Fibroblast of mammary gland (primary cell): ENCODE results near the gene ZFAND6.

Source experiments
- DNase-seq: peaks from one replicate; pipeline ENCODE4 v3.0.0-alpha.2; 2010; ENCODE audit warnings: low read depth
- H3K4me3 ChIP-seq: 2 replicates; pipeline ENCODE4 v1.5.1; 2011; ENCODE audit warnings: low read depth, mild to moderate bottlenecking, low read length, moderate library complexity; ENCODE audit not compliant: control insufficient read depth
- TF ChIP-seq, protein P1 (sequence below): conservative IDR thresholded peaks from 2 replicates; pipeline ENCODE4 v1.5.1; 2011; ENCODE audit warnings: low read depth, low read length, inconsistent platforms; ENCODE audit not compliant: control insufficient read depth, insufficient read depth

Gene ZFAND6

DNA sequence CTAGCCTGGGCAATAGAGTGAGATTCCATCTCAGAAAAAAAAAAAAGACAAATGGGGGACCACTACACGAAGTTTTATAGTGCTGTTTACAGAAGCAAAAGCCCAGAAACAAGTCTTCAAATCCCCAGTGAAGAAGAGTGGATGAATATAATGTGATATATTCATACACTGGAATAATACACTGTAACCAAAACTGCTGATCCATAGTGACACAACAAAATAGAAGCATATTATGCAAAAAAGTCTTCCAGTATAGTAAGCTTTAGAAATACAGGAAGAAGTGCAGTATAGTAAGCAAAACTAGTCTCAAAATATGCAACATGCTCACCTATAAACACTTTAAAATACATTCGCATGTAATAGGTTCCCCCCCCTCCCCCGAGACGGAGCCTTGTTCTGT is 81.4 kb downstream of the ZFAND6 start:
- no peak overlapping the region for H3K4me3 ChIP-seq
- no peak for DNase-seq

DNA sequence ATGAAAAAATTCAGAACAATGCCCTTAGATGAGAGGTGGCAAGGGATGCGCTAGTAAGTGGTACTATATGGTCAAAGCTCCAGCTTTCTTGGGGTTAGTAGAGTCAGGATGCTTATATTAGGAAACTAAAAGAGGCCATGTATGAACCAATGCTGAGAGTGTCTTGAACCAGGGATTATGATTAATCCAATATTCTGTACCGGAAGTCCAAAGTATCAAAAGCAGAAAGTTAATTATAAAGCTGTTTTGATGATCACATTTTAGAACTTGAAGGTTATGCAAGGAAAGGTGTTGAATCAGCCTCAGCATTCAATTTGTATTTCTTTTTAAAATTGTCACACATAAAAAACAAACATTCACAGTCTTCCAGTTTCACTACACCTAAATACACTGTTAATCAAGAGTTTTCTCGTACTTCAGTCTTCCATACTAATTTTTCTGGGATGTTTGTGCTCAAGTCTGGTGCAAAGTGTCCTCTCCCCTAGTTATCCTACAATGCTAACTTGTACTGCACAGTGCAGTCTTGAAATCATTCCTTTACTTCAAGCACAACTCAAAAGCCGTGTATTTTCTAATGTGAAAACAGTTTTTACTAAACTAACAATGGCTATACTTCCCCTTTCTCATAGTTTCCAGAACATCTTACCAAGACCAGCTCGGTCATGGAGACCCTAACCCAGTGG is 82.6 kb downstream of the ZFAND6 start:
- TF ChIP-seq, protein P1, sequence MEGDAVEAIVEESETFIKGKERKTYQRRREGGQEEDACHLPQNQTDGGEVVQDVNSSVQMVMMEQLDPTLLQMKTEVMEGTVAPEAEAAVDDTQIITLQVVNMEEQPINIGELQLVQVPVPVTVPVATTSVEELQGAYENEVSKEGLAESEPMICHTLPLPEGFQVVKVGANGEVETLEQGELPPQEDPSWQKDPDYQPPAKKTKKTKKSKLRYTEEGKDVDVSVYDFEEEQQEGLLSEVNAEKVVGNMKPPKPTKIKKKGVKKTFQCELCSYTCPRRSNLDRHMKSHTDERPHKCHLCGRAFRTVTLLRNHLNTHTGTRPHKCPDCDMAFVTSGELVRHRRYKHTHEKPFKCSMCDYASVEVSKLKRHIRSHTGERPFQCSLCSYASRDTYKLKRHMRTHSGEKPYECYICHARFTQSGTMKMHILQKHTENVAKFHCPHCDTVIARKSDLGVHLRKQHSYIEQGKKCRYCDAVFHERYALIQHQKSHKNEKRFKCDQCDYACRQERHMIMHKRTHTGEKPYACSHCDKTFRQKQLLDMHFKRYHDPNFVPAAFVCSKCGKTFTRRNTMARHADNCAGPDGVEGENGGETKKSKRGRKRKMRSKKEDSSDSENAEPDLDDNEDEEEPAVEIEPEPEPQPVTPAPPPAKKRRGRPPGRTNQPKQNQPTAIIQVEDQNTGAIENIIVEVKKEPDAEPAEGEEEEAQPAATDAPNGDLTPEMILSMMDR = no peak
- no peak for DNase-seq
- H3K4me3 ChIP-seq = no peak overlapping the region

More for the DNA sequence above, 81.4 kb downstream of the ZFAND6 start:
- TF ChIP-seq, protein P1 = no peak

DNA sequence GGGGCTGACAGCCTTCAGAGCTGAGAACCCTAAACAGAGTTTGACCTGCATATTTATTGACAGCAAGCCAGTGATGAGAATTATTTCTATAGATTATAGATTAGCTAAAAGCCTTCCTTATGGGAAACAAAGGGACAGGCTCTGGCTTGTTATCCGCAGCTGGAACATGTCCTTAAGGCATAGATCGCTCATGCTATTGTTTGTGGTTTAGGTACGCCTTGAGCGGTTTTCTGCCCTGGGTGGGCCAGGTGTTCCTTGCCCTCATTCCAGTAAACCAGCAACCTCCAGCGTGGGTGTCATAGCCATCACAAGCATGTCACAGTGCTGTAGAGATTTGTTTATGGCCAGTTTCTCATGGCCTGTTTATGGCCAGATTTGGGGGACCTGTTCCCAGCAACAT is 83.2 kb downstream of the ZFAND6 start:
- no peak overlapping the region for H3K4me3 ChIP-seq
- TF ChIP-seq, protein P1 = no peak
- DNase-seq = no peak

DNA sequence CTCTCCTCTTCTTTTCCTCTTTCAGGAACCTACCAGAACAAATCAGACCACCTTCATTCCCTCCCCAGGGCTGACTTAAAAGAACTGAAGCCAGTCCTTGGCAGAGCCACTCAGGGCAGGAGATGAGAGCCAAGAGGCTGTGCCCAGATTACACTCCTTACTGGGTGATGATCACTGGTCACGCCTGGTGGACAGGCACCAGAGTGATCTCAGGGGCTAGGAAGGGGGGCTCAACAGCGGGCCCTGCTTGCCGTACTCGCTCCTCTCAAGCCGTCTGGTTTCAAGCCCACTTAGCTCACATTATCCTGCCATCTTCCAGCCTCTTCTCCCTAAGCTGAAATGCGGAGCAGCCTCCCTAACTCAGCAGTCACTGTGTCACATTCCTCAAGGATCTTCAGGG is 91.7 kb downstream of the ZFAND6 start:
- no peak for DNase-seq
- H3K4me3 ChIP-seq = no peak overlapping the region
- TF ChIP-seq, protein P1 = no peak

DNA sequence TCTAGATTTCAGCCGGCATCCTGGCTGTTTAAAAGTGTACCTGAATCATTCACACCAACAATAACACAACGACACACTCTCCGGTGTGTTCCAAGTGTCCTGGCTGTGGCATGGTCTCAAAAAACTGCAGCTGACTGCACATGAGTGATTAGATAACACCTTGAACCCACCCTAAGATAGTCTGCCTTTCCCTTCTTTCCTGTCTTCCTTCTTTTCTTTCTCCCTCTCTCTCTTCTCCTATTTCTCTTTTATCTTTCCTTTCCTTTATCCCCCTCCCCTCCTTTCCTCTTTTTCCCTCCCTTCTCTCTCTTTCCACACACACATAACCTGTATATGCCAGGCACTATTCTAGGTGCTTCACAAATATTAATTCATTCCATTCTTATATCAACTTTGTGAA is 92.1 kb downstream of the ZFAND6 start:
- DNase-seq = no peak
- TF ChIP-seq, protein P1 = no peak

DNA sequence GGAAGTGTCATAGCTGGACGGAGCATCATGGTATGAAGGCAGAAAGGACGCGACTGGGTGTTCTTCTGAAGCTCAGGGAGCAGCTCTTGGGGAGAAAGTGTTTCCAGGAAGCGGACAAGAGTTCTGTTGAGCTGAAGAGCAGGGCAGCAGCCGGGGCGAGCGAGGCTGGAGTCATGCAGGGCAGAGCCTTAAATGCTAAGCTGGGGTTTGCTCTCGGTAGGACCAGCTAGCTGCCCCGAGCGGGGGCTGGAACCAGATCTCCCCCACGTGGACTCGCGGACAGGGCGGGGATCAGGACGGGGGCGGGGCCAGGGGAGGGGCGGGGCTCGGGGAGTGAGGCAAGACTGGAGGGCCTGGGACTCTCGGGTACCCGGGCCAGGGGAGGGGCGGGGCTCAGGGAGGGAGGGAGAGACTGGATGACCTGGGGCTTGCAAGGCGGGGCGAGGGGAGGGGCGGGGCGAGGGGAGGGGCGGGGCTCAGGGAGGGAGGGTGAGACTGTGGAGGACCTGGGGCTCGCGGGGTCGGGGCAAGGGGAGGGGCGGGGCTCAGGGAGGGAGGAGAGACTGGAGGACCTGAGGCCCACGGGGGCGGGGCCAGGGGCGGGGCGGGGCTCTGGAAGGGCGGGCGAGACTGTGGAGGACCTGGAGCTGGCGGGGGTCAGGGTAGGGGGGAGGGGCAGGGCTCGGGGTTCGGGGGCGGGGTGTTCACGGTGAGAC is 92.9 kb downstream of the ZFAND6 start:
- peak; percentile 91 for DNase-seq
- H3K4me3 ChIP-seq = peak overlapping the region; percentile 77
- TF ChIP-seq, protein P1 = no peak

More for the DNA sequence above, 92.1 kb downstream of the ZFAND6 start:
- no peak overlapping the region for H3K4me3 ChIP-seq
